AG04450 (cell line): ENCODE measurements around the gene AURKAIP1. TPM values are rescaled to one million over a fixed set of nuclear protein-coding genes. Genes with fewer than 3 reads are reported as not detected.

ENCODE experiments used
- CTCF ChIA-PET: fragments of 300-600, 350-600 bp; formaldehyde crosslinking; extraction: SDS; loops from one replicate; lab custom pipeline; 2022; ENCODE audit warnings: antibody characterized with exemption, inconsistent platforms; lab: Charles Lee
- POLR2A ChIA-PET: fragments of 350-600 bp; formaldehyde crosslinking; extraction: SDS; loops from one replicate; lab custom pipeline; 2021; ENCODE audit warnings: antibody characterized with exemption, inconsistent platforms; lab: Yijun Ruan, JAX
- DNase-seq: peaks from one replicate; pipeline ENCODE4 v3.0.0-alpha.2; 2011; ENCODE audit warnings: low read depth, low spot score
- H3K27ac ChIP-seq: one replicate; pipeline ENCODE4 v1.5.1; 2012; ENCODE audit warnings: low read depth, low read length, control low read depth
- H3K27me3 ChIP-seq: one replicate; pipeline ENCODE4 v1.6.0; 2012; ENCODE audit warnings: low read length; ENCODE audit not compliant: control insufficient read depth, insufficient read depth
- H3K4me3 ChIP-seq: 2 replicates; pipeline ENCODE4 v1.5.1; 2011; ENCODE audit warnings: mild to moderate bottlenecking, low read depth, low read length, control low read depth
- H3K9me3 ChIP-seq: 2 replicates; pipeline ENCODE4 v1.5.1; 2012; ENCODE audit warnings: low read length; ENCODE audit not compliant: control insufficient read depth, insufficient read depth
- polyA plus RNA-seq: library from polyadenylated mRNA; depleted of rRNA; stranded (reverse); fragments of >200 nt; gene quantifications from 2 replicates; pipeline ENCODE4 v1.2.3, GENCODE V29; 2011
- TF ChIP-seq, protein P1 (sequence below): IDR thresholded peaks from 2 replicates; pipeline ENCODE4 v1.5.1; 2011; ENCODE audit warnings: low read depth, low read length, control low read depth, inconsistent platforms

AURKAIP1 gene
- polyA plus RNA-seq, 1 experiment = 54.3 TPM

DNA sequence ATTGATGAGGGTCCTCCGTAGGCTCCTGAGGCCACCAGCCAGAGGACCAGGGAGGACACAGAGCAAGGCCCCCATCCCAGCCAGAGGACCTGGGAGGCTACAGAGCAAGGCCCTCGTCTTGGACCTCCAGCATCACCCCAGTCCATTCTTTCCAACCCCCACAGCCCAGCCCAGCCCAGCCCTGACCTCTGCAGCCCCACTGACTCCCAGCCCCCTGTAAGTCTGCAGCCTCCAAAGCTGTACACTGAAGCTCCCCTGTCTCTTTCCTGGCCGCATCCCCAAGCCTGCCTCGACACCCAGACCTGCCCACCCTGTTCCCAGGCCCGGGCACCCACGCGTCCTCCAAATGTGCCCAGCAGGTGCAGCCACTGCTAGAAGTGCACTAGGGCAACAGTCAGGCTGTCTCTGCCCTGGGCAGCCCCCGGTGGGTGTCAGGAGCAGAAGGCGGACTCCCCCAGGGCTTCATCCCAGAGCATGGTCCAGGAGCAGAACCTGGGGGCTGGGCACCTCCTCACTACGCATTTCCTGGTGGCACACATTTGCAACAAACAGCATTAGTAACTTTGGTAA lies 27.9 kb downstream of the AURKAIP1 start:
- TF ChIP-seq, protein P1, sequence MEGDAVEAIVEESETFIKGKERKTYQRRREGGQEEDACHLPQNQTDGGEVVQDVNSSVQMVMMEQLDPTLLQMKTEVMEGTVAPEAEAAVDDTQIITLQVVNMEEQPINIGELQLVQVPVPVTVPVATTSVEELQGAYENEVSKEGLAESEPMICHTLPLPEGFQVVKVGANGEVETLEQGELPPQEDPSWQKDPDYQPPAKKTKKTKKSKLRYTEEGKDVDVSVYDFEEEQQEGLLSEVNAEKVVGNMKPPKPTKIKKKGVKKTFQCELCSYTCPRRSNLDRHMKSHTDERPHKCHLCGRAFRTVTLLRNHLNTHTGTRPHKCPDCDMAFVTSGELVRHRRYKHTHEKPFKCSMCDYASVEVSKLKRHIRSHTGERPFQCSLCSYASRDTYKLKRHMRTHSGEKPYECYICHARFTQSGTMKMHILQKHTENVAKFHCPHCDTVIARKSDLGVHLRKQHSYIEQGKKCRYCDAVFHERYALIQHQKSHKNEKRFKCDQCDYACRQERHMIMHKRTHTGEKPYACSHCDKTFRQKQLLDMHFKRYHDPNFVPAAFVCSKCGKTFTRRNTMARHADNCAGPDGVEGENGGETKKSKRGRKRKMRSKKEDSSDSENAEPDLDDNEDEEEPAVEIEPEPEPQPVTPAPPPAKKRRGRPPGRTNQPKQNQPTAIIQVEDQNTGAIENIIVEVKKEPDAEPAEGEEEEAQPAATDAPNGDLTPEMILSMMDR = no peak
- Histone ChIP-seq H3K4me3 (peak overlapping the region; percentile 74), H3K27me3 (no peaks in the 10 kb centered on the region), H3K27ac (no peak overlapping the region), H3K9me3 (no peaks in the 10 kb centered on the region; the same call in 1 of the 2 replicates)
- DNase-seq = no peak
- POLR2A ChIA-PET = interaction anchor here (1.7 to 1.9 kb wide), 2 partner anchors 11 to 28 kb away, joined by 7 to 12 read pairs; partner anchors contain the start of genes AURKAIP1 and MXRA8
- CTCF ChIA-PET = interaction anchor here (1.2 kb wide), 1 partner anchor 25 kb away, joined by 3 read pairs; no protein-coding TSS in a partner anchor

- no peaks in the 10 kb centered on the region for H3K27me3 ChIP-seq
- TF ChIP-seq, protein P1 = no peak
- peak overlapping the region; percentile 11 for H3K27ac ChIP-seq
- CTCF ChIA-PET = no interaction called here
- DNase-seq = no peak
- peak overlapping the region; percentile 20; the same call in 1 of the 2 replicates for H3K4me3 ChIP-seq
- POLR2A ChIA-PET = interaction anchor here (1.7 to 1.9 kb wide), 2 partner anchors 12 to 29 kb away, joined by 7 to 12 read pairs; partner anchors contain the start of genes AURKAIP1 and MXRA8
- no peaks in the 10 kb centered on the region; the same call in 1 of the 2 replicates for H3K9me3 ChIP-seq
Observed at GRCh38 chr1:1346501-1346890, 28.5 kb downstream of the AURKAIP1 start.

DNA sequence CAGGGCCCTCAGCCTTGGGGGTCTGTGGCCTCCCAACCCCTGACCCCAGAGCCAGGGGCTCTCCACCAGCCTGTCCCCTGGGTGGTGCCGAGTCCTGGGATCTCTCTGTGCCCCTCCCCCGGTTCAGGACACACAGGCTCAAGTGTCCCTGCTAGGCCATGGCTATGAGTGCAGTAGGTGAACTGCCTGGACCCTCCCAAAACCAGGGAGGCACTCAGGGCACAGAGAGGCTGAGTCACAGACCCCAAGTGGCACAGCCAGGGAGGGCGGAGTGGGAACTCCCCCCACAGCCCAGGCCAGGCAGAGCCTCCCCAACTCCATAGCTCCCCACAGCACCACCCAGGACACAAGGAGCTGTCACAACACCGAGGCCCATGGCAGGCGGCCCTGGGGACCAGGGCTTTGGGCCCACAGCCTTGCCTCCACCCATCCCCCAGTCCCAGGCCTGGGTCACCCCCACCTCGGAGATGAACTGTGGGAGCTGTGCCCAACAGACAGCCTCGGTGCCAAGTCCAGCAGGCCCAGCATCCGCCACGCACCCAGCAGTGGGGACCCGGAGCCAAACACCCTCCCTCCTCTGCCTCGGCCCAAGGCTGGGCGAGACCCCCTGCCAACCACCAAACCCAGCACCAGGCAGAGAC lies 29.0 kb downstream of the AURKAIP1 start:
- ChIA-PET CTCF (interaction anchor here (0.7 kb wide), 1 partner anchor 27 kb away, joined by 3 read pairs; no protein-coding TSS in a partner anchor), POLR2A (no interaction called here)
- H3K9me3 ChIP-seq = no peaks in the 10 kb centered on the region; the same call in 1 of the 2 replicates
- no peaks in the 10 kb centered on the region for H3K27me3 ChIP-seq
- TF ChIP-seq, protein P1 = no peak
- no peak for DNase-seq
- H3K4me3 ChIP-seq = no peak overlapping the region
- H3K27ac ChIP-seq = peak overlapping the region; percentile 22

DNA sequence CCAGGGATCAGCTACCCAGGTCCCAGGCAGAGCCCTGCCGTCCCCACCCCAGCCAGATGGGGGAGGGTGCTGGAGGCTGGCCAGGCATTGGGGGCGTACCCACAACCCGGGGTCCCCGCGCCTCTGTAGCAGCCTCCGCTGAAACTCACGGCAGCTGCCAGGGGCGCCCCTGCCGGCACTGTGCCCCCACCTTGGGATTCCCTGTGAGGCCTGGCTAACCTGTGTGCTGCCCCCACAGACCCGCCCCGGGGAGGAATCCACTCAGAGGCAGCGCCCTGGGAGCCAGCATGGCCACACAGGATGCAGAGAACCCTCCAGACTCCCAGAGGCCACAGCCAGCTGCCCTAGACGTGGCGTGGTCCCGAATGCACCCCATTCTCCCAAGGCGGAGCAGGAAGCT lies 29.6 kb downstream of the AURKAIP1 start:
- TF ChIP-seq, protein P1 = no peak
- ChIA-PET CTCF (interaction anchor here (0.6 to 2.1 kb wide), 3 partner anchors 10 to 51 kb away, joined by 3 to 6 read pairs (median 5); no protein-coding TSS in a partner anchor), POLR2A (no interaction called here)
- H3K27me3 ChIP-seq = no peaks in the 10 kb centered on the region
- H3K27ac ChIP-seq = peak overlapping the region; percentile 22
- no peak for DNase-seq
- no peak overlapping the region for H3K4me3 ChIP-seq
- H3K9me3 ChIP-seq = no peaks in the 10 kb centered on the region; the same call in 1 of the 2 replicates
